ENCODE results near the gene ZFYVE21.

- no peak for TF ChIP-seq POLR2A (IDR thresholded peaks at IDR 0.05)
- TF ChIP-seq CTCF (IDR thresholded peaks at IDR 0.05 in 8 of 11, conservative IDR thresholded peaks at IDR 0.05 in 3 of 11) = no peak
These were observed 6.8 kb upstream of the ZFYVE21 start for GRCh38 chr14:103708750-103709187.

All from spleen (tissue), 7 donors.